Dermis microvascular lymphatic vessel endothelial cell (primary cell): ENCODE measurements around the gene RHBDL1. TPM values are rescaled to one million over a fixed set of nuclear protein-coding genes. Genes with fewer than 3 reads are reported as not detected.

Experiments
- DNase-seq, 2 donors: peaks; one replicate each; pipeline versions ENCODE4 v3.0.0 to v3.0.0-alpha.2; 2010; ENCODE audit warnings: low read depth in 2 of 2
- total RNA-seq: library from RNA; depleted of rRNA; stranded (reverse); fragments of >200 nt; gene quantifications from 2 replicates; pipeline ENCODE4 v1.2.1, GENCODE V29; 2014

RHBDL1 gene
- total RNA-seq: 0.13 and 0.25 TPM in 2 replicates

DNA sequence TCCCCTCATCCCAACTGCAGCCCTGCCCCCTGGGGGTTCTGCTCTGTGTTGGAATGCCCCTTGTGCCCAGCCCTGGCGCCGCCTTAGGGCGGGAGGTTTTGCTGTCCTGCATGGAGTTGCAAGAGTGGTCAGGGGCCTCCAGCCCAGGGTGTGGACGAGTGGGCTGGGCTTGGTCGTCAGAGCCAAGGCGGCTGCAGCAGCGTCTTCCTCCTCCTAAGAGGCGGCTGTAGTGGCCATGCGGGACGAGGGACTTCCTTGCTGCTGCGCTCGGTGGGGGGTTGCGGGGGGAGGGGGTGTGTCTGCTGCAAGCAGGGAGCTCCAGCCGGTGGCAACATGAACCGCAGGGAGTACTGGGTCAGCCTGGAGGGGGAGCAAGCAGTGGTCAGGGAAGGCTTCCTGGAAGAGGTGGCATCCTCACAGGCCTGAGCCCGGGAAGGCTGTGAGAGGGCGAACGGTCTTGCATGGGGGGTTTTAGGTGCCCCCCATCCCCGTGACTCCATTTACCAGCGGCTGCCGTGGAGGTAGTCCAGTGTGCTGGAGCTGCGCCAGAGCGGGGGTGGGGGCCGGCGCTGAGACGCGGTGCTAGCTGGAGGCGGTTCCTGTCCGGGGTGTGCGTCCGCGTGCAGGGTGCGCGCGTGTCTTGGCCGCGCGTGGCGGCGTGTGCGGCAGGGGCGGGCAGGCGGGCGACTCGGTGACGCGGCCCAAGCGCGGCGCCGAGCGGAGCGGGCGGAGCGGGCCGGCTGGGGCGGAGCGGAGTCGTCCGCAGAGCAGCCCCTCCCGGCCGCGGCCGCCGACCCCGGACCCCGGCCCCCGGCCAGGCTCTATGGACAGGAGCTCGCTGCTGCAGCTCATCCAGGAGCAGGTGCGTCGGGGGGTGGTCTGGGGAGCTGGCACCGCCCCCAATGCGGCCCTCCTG, at the start of gene RHBDL1:
RHBDL1 (plus strand) TSS at position 704 of the 916 bp plus-strand sequence; CDS start at position 824, 120 bp downstream.
- no peak for DNase-seq

DNA sequence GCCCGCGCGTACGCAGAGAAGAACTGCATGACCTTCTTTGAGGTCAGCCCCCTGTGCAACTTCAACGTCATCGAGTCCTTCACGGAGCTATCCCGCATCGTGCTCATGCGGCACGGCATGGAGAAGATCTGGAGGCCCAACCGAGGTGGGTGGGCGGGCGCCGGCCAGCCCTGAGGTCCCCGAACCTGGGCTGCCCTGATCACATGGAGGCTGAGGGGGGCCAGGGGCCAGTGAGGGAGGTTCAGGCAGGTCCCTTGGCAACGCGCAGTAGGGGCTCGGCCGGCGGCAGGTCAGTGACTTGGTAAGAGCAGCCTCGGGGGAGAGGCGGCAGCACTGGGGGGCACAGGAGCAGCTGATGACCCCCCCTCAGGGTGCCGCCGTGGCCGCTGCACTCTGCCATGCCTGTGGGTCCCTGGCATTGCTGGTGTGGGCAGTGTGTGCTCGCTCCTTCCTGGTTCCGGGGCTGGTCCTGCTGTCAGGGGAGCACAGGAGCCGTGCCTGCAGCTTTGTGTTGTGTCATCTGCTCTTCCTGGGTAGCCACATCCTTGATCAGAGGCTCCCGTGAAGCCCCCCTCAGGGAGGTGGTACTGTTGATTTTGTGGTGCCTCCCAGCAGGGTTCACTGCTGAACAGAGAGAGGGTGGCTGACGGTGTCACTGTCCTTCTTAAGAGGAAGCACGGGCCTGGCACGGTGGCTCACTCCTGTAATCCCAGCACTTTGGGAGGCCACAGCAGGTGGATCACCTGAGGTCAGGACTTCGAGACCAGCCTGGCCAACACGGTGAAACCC, 49.3 kb upstream of the RHBDL1 start:
- no peak for DNase-seq

DNA sequence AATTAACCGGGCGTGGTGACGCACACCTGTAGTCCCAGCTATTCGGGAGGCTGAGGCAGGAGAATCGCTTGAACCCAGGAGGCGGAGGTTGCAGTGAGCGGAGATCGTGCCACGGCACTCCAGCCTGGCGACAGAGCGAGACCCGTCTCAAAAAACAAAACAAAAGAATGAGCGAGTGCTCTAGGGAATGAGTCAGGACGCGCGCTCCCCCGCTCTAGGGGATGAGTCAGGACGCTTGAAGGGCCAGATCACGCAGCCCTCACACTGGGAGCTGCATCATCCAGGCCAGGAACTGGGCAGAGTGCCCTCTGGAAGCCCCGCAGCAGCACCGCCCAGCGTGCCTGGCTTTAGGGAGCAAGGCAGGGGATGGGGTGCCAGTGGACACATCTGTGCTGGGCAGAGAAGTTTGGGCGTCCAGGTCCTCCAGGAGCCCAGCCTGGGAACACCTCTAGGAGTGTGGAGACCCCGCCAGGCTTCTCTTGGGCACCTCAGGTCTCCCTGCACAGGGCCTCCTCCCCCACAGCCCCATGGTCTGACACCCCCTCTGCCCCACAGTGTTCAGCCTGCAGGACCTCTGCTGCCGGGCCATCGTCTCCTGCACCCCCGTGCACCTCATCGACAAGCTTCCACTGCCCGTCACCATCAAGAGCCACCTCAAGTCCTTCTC, 48.6 kb upstream of the RHBDL1 start:
- peak in 1 of 2 donors; percentile 89 for DNase-seq

DNA sequence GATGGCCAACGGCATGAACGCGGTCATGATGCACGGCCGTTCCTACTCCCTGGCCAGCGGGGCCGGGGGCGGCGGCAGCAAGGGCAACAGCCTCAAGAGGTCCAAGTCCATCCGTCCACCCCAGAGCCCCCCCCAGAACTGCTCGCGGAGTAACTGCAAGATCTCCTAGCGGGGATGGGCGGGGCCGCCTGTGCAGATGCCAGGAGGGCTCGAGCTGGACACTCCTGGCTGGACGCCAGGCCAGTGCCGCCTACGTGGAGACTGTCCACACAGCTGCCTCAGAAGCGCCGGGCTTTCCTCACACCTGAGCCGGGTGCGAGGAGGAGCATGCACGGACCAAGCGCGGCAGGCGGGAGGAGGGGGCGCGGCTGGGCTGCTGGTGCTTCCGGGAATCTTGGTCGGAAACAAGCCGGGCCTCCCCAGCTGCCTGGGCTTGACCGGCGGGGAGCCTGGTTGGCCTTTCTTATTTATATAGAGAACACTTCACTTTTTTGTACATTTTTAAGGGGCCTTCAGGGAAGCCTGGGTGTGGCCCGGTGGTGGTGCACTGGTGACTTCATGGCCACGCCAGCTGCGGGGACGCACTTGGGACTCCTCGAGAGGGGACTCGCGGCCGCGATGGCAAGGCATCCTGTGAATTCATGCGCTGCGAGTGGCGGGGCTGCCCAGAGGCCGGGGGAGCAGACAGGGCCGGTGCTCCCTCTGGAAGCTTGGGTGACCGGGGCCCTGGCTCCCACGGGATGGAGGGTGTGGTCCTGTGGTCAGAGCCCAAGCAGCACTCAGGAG, 47.8 kb upstream of the RHBDL1 start:
- no peak for DNase-seq

DNA sequence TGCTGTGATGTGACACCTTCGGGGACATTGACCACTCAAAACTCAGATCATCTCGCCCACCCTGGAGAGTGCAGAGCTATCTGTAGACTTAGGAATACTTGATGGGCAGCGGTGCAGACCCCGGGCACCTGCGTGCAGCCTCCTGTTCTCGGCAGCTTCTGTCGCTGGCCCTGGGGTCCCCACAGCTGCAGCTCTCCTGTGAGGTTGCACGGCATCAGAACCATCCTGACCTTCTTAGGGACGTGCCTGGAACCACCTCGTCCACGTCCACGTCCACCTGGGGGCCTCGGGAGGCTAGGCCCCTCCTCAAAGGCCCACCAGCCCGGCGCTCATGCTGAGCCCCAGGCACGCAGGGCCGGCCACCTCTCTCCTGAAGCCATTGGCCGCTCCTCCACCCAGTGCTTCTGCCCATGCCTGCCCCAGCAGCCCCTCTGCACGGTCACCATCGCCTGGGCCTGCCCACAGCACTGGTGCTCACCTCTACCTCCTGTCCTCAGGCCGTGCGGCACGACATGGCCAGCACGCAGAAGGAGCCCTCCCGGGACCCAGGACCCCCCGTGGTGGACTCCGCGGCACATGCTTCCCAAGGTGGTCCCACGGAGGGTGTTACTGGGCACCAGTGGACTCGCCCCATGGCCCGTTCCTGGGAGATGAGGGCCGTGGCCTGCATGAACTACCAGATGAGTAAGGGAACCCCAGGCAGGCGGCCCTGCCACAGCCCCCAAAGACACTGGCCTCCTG, 47.0 kb upstream of the RHBDL1 start:
- DNase-seq: no peak

DNA sequence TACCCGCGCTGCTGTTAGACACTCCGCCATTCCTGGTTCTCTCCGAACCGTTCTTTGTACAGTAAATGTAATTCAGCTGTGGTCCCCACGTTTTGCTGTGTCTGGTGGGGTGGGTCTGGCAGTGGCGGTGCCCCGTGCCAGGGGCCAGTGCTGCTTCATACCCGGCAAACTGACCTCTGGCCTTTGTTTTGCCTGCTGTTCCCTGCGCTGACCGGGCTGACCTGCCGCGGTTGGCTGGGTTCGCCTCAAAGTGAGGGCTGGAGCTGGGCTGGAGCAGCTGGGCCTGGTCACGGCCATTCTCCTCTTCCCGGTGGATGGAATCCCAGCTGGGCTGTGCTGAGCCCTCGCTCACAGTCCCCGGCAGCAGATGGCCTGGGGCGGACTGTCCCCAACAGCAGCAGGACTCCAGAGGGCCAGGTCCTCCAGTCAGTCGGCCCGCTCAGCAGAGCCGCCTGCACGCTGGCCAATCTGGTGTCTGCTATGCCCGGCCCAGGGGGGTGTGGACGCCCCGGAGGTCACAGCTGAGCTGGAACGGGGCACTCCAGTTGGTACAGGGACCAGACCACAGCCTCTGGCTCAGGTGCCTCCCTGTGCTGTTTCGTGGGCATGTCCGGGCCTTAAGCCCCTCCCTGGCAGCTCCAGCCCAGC, 46.2 kb upstream of the RHBDL1 start:
- DNase-seq: no peak

DNA sequence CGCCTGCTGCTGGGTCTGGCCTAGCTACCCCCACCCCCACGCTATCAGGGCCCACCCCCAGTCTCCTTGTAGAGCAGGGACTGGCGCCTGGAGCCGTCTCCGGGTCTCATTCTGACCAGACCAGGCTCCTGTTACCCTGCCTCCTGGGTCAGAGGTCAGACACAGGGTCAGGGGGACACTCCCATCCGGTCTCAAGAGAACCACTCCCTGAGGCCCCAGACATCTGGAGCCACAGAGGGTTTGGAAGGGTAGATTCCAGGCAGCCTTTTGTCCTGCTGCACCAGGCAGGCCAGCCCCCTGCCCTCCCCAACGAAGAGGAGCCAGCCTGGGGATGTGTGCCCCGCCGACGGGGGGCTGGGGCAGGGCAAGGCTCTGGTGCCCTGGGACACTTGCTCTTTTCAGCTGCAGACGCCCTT, 45.6 kb upstream of the RHBDL1 start:
- no peak for DNase-seq

DNA sequence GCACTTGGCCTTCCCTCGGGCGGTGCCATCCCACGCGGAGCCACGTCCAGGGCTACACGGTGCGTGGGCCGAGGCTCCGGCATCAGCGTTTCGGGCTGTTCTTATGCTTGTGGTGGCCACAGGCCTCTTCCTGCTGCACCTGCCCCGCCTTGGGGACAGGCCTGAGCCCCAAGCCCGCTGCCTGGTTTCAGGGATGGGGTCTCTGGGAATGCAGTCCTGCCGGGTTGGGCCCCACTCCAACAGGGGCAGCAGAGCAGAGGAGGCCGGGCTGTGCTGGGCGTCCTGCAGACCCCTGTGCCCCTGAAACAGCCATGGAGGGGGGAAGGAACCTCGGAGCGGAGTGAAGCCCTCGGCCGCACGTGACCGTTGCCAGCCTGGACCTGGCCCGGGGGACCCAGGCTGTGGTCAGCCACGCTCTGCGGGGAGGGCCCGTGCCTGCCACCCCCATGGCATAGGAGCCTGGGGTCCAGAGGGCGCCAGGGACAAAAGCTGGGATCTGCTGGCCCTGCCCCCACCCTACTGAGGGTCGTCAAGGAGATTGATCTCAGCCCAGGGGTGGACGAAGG, 45.1 kb upstream of the RHBDL1 start:
- no peak for DNase-seq

DNA sequence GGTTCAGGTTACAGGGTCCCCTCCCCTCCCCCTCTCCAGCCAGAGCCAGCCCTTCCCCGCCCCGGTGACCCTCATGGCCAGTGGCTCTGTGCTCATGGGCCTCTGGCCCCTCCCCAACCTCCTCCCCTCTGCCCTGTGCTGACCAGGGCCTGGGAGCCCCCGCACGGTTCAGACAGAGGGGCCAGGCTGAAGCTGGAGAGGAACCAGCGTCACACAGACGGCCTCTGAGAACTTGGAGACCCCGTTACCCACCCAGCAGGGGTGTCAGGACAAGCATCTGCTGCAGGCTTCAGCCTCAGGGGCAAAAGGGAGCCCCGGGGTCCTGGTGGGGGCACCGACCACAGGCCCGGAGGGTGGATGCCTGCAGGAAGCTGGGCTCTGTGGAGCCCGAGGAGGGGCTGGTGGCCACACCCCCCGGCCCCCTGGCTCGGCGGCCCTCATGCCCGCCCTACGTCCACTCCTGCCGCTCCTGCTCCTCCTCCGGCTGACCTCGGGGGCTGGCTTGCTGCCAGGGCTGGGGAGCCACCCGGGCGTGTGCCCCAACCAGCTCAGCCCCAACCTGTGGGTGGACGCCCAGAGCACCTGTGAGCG, 44.6 kb upstream of the RHBDL1 start, which contains the start of gene WFIKKN1:
WFIKKN1 (plus strand) TSS at position 171 of the 591 bp plus-strand sequence; CDS start at position 440, 269 bp downstream.
- DNase-seq: no peak

DNA sequence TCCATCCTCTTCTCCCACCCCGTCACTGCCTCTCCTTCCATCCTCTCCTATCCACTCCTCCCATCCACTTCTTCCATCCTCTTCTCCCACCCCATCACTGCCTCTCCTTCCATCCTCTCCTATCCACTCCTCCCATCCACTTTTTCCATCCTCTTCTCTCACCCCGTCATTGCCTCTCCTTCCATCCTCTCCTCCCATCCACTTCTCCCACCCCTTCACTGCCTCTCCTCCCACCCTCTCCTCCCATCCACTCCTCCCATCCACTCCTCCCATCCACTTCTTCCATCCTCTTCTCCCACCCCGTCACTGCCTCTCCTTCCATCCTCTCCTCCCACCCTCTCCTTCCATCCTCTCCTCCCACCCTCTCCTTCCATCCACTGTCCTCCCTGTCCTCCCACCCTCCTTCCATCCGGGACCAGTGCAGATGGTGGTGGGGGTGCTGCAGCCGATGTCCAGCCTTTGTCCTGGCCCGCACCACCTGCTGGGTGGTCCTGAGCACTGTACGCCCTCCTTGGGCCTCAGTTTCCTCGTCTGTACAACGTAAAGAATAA, 43.6 kb upstream of the RHBDL1 start:
- no peak for DNase-seq

DNA sequence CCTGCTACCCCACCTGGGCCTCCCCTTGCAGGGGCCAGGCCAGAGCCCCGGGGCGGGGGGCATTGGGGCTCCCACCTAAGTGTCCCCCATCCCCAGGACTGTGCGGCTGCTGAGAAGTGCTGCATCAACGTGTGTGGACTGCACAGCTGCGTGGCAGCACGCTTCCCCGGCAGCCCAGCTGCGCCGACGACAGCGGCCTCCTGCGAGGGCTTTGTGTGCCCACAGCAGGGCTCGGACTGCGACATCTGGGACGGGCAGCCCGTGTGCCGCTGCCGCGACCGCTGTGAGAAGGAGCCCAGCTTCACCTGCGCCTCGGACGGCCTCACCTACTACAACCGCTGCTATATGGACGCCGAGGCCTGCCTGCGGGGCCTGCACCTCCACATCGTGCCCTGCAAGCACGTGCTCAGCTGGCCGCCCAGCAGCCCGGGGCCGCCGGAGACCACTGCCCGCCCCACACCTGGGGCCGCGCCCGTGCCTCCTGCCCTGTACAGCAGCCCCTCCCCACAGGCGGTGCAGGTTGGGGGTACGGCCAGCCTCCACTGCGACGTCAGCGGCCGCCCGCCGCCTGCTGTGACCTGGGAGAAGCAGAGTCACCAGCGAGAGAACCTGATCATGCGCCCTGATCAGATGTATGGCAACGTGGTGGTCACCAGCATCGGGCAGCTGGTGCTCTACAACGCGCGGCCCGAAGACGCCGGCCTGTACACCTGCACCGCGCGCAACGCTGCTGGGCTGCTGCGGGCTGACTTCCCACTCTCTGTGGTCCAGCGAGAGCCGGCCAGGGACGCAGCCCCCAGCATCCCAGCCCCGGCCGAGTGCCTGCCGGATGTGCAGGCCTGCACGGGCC, 42.8 kb upstream of the RHBDL1 start:
- DNase-seq: no peak

DNA sequence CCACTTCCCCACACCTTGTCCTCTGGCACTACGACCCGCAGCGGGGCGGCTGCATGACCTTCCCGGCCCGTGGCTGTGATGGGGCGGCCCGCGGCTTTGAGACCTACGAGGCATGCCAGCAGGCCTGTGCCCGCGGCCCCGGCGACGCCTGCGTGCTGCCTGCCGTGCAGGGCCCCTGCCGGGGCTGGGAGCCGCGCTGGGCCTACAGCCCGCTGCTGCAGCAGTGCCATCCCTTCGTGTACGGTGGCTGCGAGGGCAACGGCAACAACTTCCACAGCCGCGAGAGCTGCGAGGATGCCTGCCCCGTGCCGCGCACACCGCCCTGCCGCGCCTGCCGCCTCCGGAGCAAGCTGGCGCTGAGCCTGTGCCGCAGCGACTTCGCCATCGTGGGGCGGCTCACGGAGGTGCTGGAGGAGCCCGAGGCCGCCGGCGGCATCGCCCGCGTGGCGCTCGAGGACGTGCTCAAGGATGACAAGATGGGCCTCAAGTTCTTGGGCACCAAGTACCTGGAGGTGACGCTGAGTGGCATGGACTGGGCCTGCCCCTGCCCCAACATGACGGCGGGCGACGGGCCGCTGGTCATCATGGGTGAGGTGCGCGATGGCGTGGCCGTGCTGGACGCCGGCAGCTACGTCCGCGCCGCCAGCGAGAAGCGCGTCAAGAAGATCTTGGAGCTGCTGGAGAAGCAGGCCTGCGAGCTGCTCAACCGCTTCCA, 42.0 kb upstream of the RHBDL1 start:
- DNase-seq: no peak

DNA sequence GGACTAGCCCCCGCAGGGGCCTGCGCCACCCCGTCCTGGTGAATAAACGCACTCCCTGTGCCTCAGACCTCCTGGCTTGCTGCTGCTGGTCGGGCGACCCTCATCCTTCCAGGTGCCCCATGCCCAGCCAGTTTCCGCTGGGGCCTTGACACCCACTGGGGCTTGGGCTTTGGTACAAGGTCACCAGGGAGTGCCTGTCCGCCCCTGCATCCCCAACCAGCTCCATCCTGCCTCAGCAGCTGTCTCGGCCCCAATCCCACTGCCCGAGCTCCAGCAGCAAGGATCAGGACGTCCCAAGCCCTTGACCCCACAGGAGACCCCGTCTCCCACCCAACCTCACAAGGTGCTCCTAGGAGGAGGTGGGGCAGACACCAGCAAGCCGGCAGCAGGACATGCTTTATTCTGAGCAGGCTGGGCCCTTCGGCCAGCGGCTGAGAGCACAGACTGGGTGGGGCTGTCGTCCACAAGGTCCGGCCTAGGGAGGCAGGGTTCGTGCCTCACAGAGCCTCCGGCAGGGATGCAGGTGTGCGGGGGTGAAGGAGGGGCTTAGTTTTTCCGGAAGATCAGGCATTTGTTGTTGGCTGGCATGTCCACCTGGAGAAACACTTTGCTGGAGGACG, 41.3 kb upstream of the RHBDL1 start:
- no peak for DNase-seq

DNA sequence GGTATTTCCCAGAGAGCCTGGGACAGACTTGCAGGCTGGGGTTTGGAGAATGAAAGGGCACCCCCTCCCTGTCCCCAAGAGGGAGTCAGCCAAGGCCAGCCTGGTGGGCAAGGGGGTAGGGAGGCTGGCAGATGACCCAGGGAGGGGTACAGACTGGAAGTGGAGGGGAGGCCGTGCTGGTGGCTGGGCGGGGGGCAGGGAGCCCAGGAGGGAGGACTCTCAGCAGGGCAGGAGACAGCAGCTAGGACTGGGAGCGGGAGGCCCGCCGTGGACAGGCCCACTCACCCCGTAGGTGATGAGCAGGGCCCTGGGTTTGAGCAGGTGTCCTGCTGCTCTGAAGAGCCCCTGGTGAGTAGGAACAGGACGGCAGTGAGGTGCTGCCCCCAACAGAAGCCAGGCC, 40.5 kb upstream of the RHBDL1 start:
- DNase-seq: no peak

DNA sequence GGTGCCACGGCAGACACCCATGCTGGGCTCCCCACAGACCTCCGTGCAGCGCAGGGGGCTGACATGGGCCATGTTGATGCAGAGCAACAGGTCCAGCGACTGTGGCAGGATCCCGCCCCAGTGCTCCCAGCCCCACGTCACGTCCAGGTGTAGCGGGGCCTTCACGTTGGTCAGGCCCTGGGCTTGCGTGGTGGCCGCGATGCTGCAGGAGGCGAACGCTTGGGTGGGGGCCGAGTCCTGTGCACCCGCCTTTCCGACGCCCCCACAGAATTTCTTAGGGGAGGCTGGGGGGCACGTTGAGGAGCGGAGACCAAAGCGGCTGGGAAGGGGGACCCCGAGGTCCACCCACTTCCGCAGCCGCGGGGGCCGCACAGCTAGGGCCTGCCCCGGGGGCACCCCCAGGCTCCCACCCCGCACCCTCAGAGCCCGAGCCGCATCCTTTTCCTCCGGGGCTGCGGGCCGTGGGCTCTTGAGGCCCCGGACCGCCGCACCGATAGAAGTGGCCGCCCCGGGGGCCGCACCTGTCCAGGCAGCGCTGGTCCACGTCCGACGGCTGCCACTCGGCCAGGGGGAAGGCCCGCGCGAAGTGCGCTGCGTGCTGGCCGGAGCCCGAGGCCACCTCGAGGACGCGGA, 39.8 kb upstream of the RHBDL1 start:
- no peak for DNase-seq
